GM19397 (cell line): ENCODE measurements around the gene DNAH10.

ENCODE experiments used
- ATAC-seq: cut with Tn5 transposase; IDR thresholded peaks from one replicate; pipeline ENCODE4 v1.9.1; 2021; ENCODE audit warnings: mild to moderate bottlenecking, moderate library complexity; ENCODE audit not compliant: unreplicated experiment

The DNAH10 gene

GRCh38 chr12:123790905-123791467, 28.9 kb downstream of the DNAH10 start:
- no peak for ATAC-seq

- ATAC-seq = no peak
These were observed 31.9 kb downstream of the DNAH10 start for GRCh38 chr12:123794027-123794426.

GRCh38 chr12:123798518-123798917, 36.4 kb downstream of the DNAH10 start:
- ATAC-seq = no peak

GRCh38 chr12:123799227-123799626, 37.1 kb downstream of the DNAH10 start:
- ATAC-seq = no peak

GRCh38 chr12:123801573-123802178, 39.6 kb downstream of the DNAH10 start:
- ATAC-seq = no peak

GRCh38 chr12:123805173-123805572, 43.1 kb downstream of the DNAH10 start:
- no peak for ATAC-seq

- ATAC-seq = no peak
These were observed 44.9 kb downstream of the DNAH10 start for GRCh38 chr12:123807002-123807401.

- ATAC-seq = no peak
These were observed 45.6 kb downstream of the DNAH10 start for GRCh38 chr12:123807670-123808069.

- no peak for ATAC-seq
These were observed 46.1 kb downstream of the DNAH10 start for GRCh38 chr12:123808167-123808566.

GRCh38 chr12:123813349-123813748, 51.2 kb downstream of the DNAH10 start:
- no peak for ATAC-seq

- no peak for ATAC-seq
These were observed 53.9 kb downstream of the DNAH10 start for GRCh38 chr12:123815968-123816367.

- no peak for ATAC-seq
These were observed 54.9 kb downstream of the DNAH10 start for GRCh38 chr12:123816896-123817537.

GRCh38 chr12:123822804-123823203, 60.7 kb downstream of the DNAH10 start:
- ATAC-seq = no peak

- no peak for ATAC-seq
These were observed 66.0 kb downstream of the DNAH10 start for GRCh38 chr12:123828120-123828519.

GRCh38 chr12:123828854-123829547, 66.9 kb downstream of the DNAH10 start:
- ATAC-seq = no peak

GRCh38 chr12:123829561-123829960, 67.5 kb downstream of the DNAH10 start:
- ATAC-seq = no peak

GRCh38 chr12:123830675-123831074, 68.6 kb downstream of the DNAH10 start:
- no peak for ATAC-seq

- ATAC-seq = no peak
These were observed 70.0 kb downstream of the DNAH10 start for GRCh38 chr12:123832052-123832451.

- ATAC-seq = no peak
These were observed 71.7 kb downstream of the DNAH10 start for GRCh38 chr12:123833830-123834229.

- ATAC-seq = no peak
These were observed 72.7 kb downstream of the DNAH10 start for GRCh38 chr12:123834845-123835244.

- ATAC-seq = no peak
These were observed 74.2 kb downstream of the DNAH10 start for GRCh38 chr12:123836292-123836691.

GRCh38 chr12:123839826-123840225, 77.7 kb downstream of the DNAH10 start:
- no peak for ATAC-seq
